Upper lobe of left lung (tissue), 6 donors: ENCODE data around the gene ANKRD11. TPM values are rescaled to one million over a fixed set of nuclear protein-coding genes. Genes with fewer than 3 reads are reported as not detected.
"Not testable (repeated sequence)": the region's sequence is repeated elsewhere in the genome, so short reads cannot be mapped to it uniquely, and the experiment has no call there.

ENCODE experiments used
- ATAC-seq, 2 donors: fragments of 200-7000 bp; cut with Tn5 transposase; one replicate each; pipeline ENCODE4 v1.9.1; 2022; ENCODE audit warnings: mild to moderate bottlenecking in 2 of 2, moderate library complexity in 2 of 2; ENCODE audit not compliant: low FRiP score in 2 of 2
- DNase-seq, 2 donors: peaks; one replicate each; pipeline ENCODE4 v3.0.0-alpha.2; 2019 to 2020
- H3K27ac ChIP-seq, 4 donors: fragments of 200-600 bp; sonication (generic); one replicate each; pipeline ENCODE4 v1.5.1; 2016 to 2019
- H3K27me3 ChIP-seq, 4 donors: fragments of 200-600 bp; sonication (generic); one replicate each; pipeline ENCODE4 v1.5.1; 2017 to 2019
- H3K36me3 ChIP-seq, 4 donors: fragments of 200-600 bp; sonication (generic); one replicate each; pipeline ENCODE4 v1.5.1; 2016 to 2019
- H3K4me1 ChIP-seq, 4 donors: fragments of 200-600 bp; sonication (generic); one replicate each; pipeline ENCODE4 v1.5.1; 2018 to 2019
- H3K4me3 ChIP-seq, 4 donors: fragments of 200-600 bp; sonication (generic); one replicate each; pipeline ENCODE4 v1.5.1; 2017 to 2019; ENCODE audit warnings: mild to moderate bottlenecking in 2 of 4, moderate library complexity in 1 of 4
- H3K9me3 ChIP-seq, 4 donors: fragments of 200-600 bp; sonication (generic); one replicate each; pipeline ENCODE4 v1.5.1; 2018 to 2019
- CTCF ChIP-seq, 6 experiments: fragments of 450-650 bp in 4 of 6; fragments of 200-600 bp in 2 of 6; sonication (generic) in 2 of 6; IDR thresholded peaks; one replicate each; pipeline ENCODE4 v1.5.1; 2016 to 2019; ENCODE audit warnings: antibody characterized with exemption in 6 of 6
- EP300 ChIP-seq, 4 donors: sonication (generic); formaldehyde crosslinking; IDR thresholded peaks; one replicate each; pipeline ENCODE4 v1.5.1; 2017; ENCODE audit warnings: antibody characterized with exemption in 4 of 4, control low read depth in 2 of 4
- POLR2A ChIP-seq, 4 donors: fragments of 450-650 bp; IDR thresholded peaks; one replicate each; pipeline ENCODE4 v1.5.1; 2016 to 2017; ENCODE audit warnings: antibody characterized with exemption in 4 of 4, mild to moderate bottlenecking in 2 of 4
- POLR2AphosphoS5 ChIP-seq, 2 donors: sonication (generic); formaldehyde crosslinking; IDR thresholded peaks; one replicate each; pipeline ENCODE4 v1.5.1; 2017; ENCODE audit warnings: antibody characterized with exemption in 2 of 2
- WGBS, 2 donors: methylation state at CpG; one replicate each; pipeline ENCODE4 v1.1.5; 2017 to 2018; 5-methylcytosine and 5-hydroxymethylcytosine counted together
- total RNA-seq, 6 donors: library from RNA; depleted of rRNA in 4 of 6; stranded (reverse); fragments of >200 nt in 4 of 6; gene quantifications; one replicate each; pipeline versions ENCODE4 v1.1.0 to v1.2.1, GENCODE V29; 2016 to 2021
- donor health status: DM: no; HTN: no; CAD: no; lungs with moderate emphysema.
- donor health status: DM: no; HTN: yes; CAD: no; lungs with severe emphysema.

Gene ANKRD11
- total RNA-seq, 6 donors from 2014 or later: 92.4 to 313 (median 134) TPM

- ATAC-seq (no peak), DNase-seq (no peak)
- Histone ChIP-seq H3K36me3 (peaks cover 3 to 38% (median 18%) of the 10 kb centered on the region in 4 donors), H3K4me1 (peaks cover 13 to 40% (median 21%) of the 10 kb centered on the region in 4 donors), H3K27ac (no peak overlapping the region), H3K4me3 (no peak overlapping the region), H3K9me3 (no peaks in the 10 kb centered on the region), H3K27me3 (no peaks in the 10 kb centered on the region)
- 93 to 98% methylated on average over 12 to 16 of the region's 16 CpGs for WGBS, 2 donors
- TF ChIP-seq POLR2AphosphoS5 (IDR thresholded peaks at IDR 0.05) (no peak), CTCF (IDR thresholded peaks at IDR 0.05) (no peak), EP300 (IDR thresholded peaks at IDR 0.05) (no peak), POLR2A (IDR thresholded peaks at IDR 0.05) (no peak)
Measured at GRCh38 chr16:89304181-89304851, 186.0 kb downstream of the ANKRD11 start.

GRCh38 chr16:89303617-89304016 is 186.7 kb downstream of the ANKRD11 start:
- H3K9me3 ChIP-seq: no peaks in the 10 kb centered on the region
- no peak overlapping the region for H3K27ac ChIP-seq
- peaks cover 9 to 40% (median 18%) of the 10 kb centered on the region in 4 donors for H3K4me1 ChIP-seq
- no peak for TF ChIP-seq EP300 (IDR thresholded peaks at IDR 0.05)
- no peak for TF ChIP-seq POLR2AphosphoS5 (IDR thresholded peaks at IDR 0.05)
- TF ChIP-seq POLR2A (IDR thresholded peaks at IDR 0.05): no peak
- no peak for TF ChIP-seq CTCF (IDR thresholded peaks at IDR 0.05)
- H3K27me3 ChIP-seq: no peaks in the 10 kb centered on the region
- H3K36me3 ChIP-seq: peaks cover 3 to 41% (median 18%) of the 10 kb centered on the region in 4 donors
- no peak overlapping the region for H3K4me3 ChIP-seq
- DNase-seq (no peak), ATAC-seq (no peak)
- WGBS, 2 donors: 61 to 82% methylated on average over 8 of the region's 8 CpGs

- peaks cover 9 to 61% (median 27%) of the 10 kb centered on the region in 4 donors for H3K4me1 ChIP-seq
- no peaks in the 10 kb centered on the region for H3K9me3 ChIP-seq
- ATAC-seq: no peak
- no peak overlapping the region for H3K4me3 ChIP-seq
- WGBS, 2 donors: 77 to 79% methylated on average over 9 of the region's 9 CpGs
- peaks cover 3 to 44% (median 23%) of the 10 kb centered on the region in 4 donors for H3K36me3 ChIP-seq
- no peak for TF ChIP-seq POLR2A (IDR thresholded peaks at IDR 0.05)
- TF ChIP-seq EP300 (IDR thresholded peaks at IDR 0.05): no peak
- no peak for TF ChIP-seq CTCF (IDR thresholded peaks at IDR 0.05)
- TF ChIP-seq POLR2AphosphoS5 (IDR thresholded peaks at IDR 0.05): no peak
- no peaks in the 10 kb centered on the region for H3K27me3 ChIP-seq
- H3K27ac ChIP-seq: peak overlapping the region; percentile 48 to 73 (median 70)
- DNase-seq: no peak
Measured at GRCh38 chr16:89300976-89301360, 189.4 kb downstream of the ANKRD11 start.

- Histone ChIP-seq H3K27me3 (no peaks in the 10 kb centered on the region), H3K27ac (peak overlapping the region; percentile 48 to 73 (median 70)), H3K4me3 (no peak overlapping the region), H3K4me1 (peaks cover 9 to 61% (median 27%) of the 10 kb centered on the region in 4 donors), H3K9me3 (no peaks in the 10 kb centered on the region), H3K36me3 (peaks cover 3 to 44% (median 23%) of the 10 kb centered on the region in 4 donors)
- ATAC-seq: peak; percentile 15 to 58
- peak in 1 of 2 donors; percentile 61 for DNase-seq
- TF ChIP-seq CTCF (IDR thresholded peaks at IDR 0.05) (peak in 1 of 6 experiments; percentile 21), EP300 (IDR thresholded peaks at IDR 0.05) (peak in 2 of 4 donors; percentile 39 to 78), POLR2AphosphoS5 (IDR thresholded peaks at IDR 0.05) (peak; percentile 70 to 86), POLR2A (IDR thresholded peaks at IDR 0.05) (no peak)
- WGBS, 2 donors: 76 to 78% methylated on average over 10 to 21 of the region's 21 CpGs
Measured at GRCh38 chr16:89300311-89300975, 189.9 kb downstream of the ANKRD11 start.

- Histone ChIP-seq H3K4me1 (peaks cover 16 to 65% (median 31%) of the 10 kb centered on the region in 4 donors), H3K36me3 (peaks cover 3 to 36% (median 16%) of the 10 kb centered on the region in 4 donors)
- 82 to 100% methylated on average over 1 to 4 of the region's 10 CpGs for WGBS, 2 donors
Measured at GRCh38 chr16:89299357-89300111, 190.8 kb downstream of the ANKRD11 start.

More at GRCh38 chr16:89299357-89300111, 190.8 kb downstream of the ANKRD11 start:
- not testable (repeated sequence) for ATAC-seq, H3K9me3 ChIP-seq, H3K27me3 ChIP-seq, H3K4me3 ChIP-seq, DNase-seq
- peak overlapping the region; percentile 48 to 73 (median 70) for H3K27ac ChIP-seq
